ENCODE measurements around the gene C14orf180.

- TF ChIP-seq HDGF (IDR thresholded peaks at IDR 0.05) = no peak
- no peak for TF ChIP-seq USF2 (IDR thresholded peaks at IDR 0.05; ENCODE audit: borderline replicate concordance, low read depth, low read length)
- TF ChIP-seq BACH1 (IDR thresholded peaks at IDR 0.05; ENCODE audit: borderline replicate concordance) = no peak
Observed at GRCh38 chr14:104634138-104634760, 54.7 kb downstream of the C14orf180 start.

Data from GM12878 (cell line).